ENCODE data around the gene SNX20.
A peak's percentile ranks its signal among the peaks of the same experiment; 100 is the strongest.

The SNX20 gene

GRCh38 chr16:50679676-50680555, 1.2 kb downstream of the SNX20 start:
- DNase-seq (ENCODE audit: low spot score), result no peak

GRCh38 chr16:50679266-50679665, 1.8 kb downstream of the SNX20 start:
- DNase-seq (ENCODE audit: low spot score), result no peak

- no peak for DNase-seq (ENCODE audit: low spot score)
Measured at GRCh38 chr16:50678531-50678930, 2.6 kb downstream of the SNX20 start.

GRCh38 chr16:50677351-50677750, 3.8 kb downstream of the SNX20 start:
- DNase-seq (ENCODE audit: low spot score), result no peak

GRCh38 chr16:50676684-50677225, 4.4 kb downstream of the SNX20 start:
- no peak for DNase-seq (ENCODE audit: low spot score)

- DNase-seq (ENCODE audit: low spot score), result no peak
Measured at GRCh38 chr16:50675686-50676610, 5.2 kb downstream of the SNX20 start.

GRCh38 chr16:50674831-50675230, 6.3 kb downstream of the SNX20 start:
- DNase-seq (ENCODE audit: low spot score), result no peak

- no peak for DNase-seq (ENCODE audit: low spot score)
Measured at GRCh38 chr16:50673496-50674275, 7.4 kb downstream of the SNX20 start.

GRCh38 chr16:50671644-50672260, 9.4 kb downstream of the SNX20 start:
- no peak for DNase-seq (ENCODE audit: low spot score)

- no peak for DNase-seq (ENCODE audit: low spot score)
Measured at GRCh38 chr16:50670476-50670875, 10.6 kb downstream of the SNX20 start.

- no peak for DNase-seq (ENCODE audit: low spot score)
Measured at GRCh38 chr16:50669741-50670140, 11.4 kb downstream of the SNX20 start.

- no peak for DNase-seq (ENCODE audit: low spot score)
Measured at GRCh38 chr16:50668368-50669008, 12.6 kb downstream of the SNX20 start.

GRCh38 chr16:50667497-50668367, 13.4 kb downstream of the SNX20 start:
- no peak for DNase-seq (ENCODE audit: low spot score)

- no peak for DNase-seq (ENCODE audit: low spot score)
Measured at GRCh38 chr16:50666658-50667496, 14.2 kb downstream of the SNX20 start.

GRCh38 chr16:50665128-50665878, 15.8 kb downstream of the SNX20 start:
- peak; percentile 71 for DNase-seq (ENCODE audit: low spot score)

GRCh38 chr16:50664270-50664669, 16.8 kb downstream of the SNX20 start:
- DNase-seq (ENCODE audit: low spot score), result peak; percentile 55

GRCh38 chr16:50662306-50662940, 18.7 kb downstream of the SNX20 start:
- no peak for DNase-seq (ENCODE audit: low spot score)

- DNase-seq (ENCODE audit: low spot score), result no peak
Measured at GRCh38 chr16:50659806-50660205, 21.3 kb downstream of the SNX20 start.
